Measurements from ENCODE around the gene USP53. TPM values are rescaled to one million over a fixed set of nuclear protein-coding genes. Genes with fewer than 3 reads are reported as not detected.

Gene USP53
- total and polyA plus RNA-seq, 2 of the 13 experiments (the other 11 are each of a cell fraction or from before 2014, with no cell fraction given): 5.3 to 8.1 TPM

GRCh38 chr4:119229908-119230687 lies 17.6 kb downstream of the USP53 start:
- in situ Hi-C loops (cut with HindIII; ENCODE audit: extremely low pct_ligation_motif_present, low pct_unique_long_range_greater_than_20kb) (no loop called here), intact Hi-C loops (cut with micrococcal nuclease; ENCODE audit: unreplicated experiment) (no loop called here)
- POLR2A ChIA-PET: no interaction called here
- over 99% methylated on average over 4 of the region's 4 CpGs for WGBS (ENCODE audit: low lambda C conversion rate)
- peaks cover 0 to 3% of the 10 kb centered on the region in 2 experiments; a peak in 1 of 5 replicates for H3K36me3 ChIP-seq (replicated peaks in 1 of 2; ENCODE audit: control insufficient read depth in 1 of 2, insufficient read depth in 2 of 2, low read length in 2 of 2)
- no peak overlapping the region for H3K9ac ChIP-seq (ENCODE audit: insufficient read depth, low read depth, low read length)
- BruUV-seq (replicated peaks): no TSS peak
- no peak overlapping the region for H3K4me3 ChIP-seq (replicated peaks in 1 of 3; ENCODE audit: insufficient read depth in 1 of 3, low read depth in 2 of 3, low read length in 3 of 3)
- ATAC-seq (no peak), DNase-seq (ENCODE audit: low spot score) (no peak), FAIRE-seq (no peak)
- no peaks in the 10 kb centered on the region for H3K4me1 ChIP-seq (ENCODE audit: insufficient read depth, low read length)
- no peak overlapping the region for H3K27ac ChIP-seq (ENCODE audit: extremely low read length, insufficient read depth, low read length)
- no peaks in the 10 kb centered on the region for H4K20me1 ChIP-seq (ENCODE audit: insufficient read depth, low read length)
- H3K4me2 ChIP-seq (ENCODE audit: low read depth, low read length): no peak overlapping the region
- CTCF ChIA-PET (ENCODE audit: low intra/inter-chr PET ratio, low total read pairs): no interaction called here
- H3K79me2 ChIP-seq (ENCODE audit: insufficient read depth, low read length): no peaks in the 10 kb centered on the region
- H2AFZ ChIP-seq (ENCODE audit: low read length): no peak overlapping the region
- no peaks in the 10 kb centered on the region for H3K9me3 ChIP-seq (ENCODE audit: low read length)
- TF ChIP-seq ELF4 (CRISPR knock-in tag; IDR thresholded peaks at IDR 0.05; ENCODE audit: borderline replicate concordance) (no peak), ZNF879 (CRISPR knock-in tag; IDR thresholded peaks at IDR 0.05) (no peak), ZBTB21 (CRISPR knock-in tag; IDR thresholded peaks at IDR 0.05) (no peak), TBL1XR1 (IDR thresholded peaks at IDR 0.05; ENCODE audit: borderline replicate concordance, low read length, partially characterized antibody) (no peak), GFI1 (CRISPR knock-in tag; IDR thresholded peaks at IDR 0.05; ENCODE audit: borderline replicate concordance) (no peak), PCBP1 (IDR thresholded peaks at IDR 0.05; ENCODE audit: borderline replicate concordance, low read depth, low read length) (no peak), SATB2 (CRISPR knock-in tag; IDR thresholded peaks at IDR 0.05) (no peak), SIN3A (IDR thresholded peaks at IDR 0.05; ENCODE audit: borderline replicate concordance, low read depth, low read length) (no peak), ZSCAN30 (CRISPR knock-in tag; IDR thresholded peaks at IDR 0.05) (no peak), SRF (IDR thresholded peaks at IDR 0.05; ENCODE audit: low read depth, low read length) (no peak), HES4 (CRISPR knock-in tag; IDR thresholded peaks at IDR 0.05; ENCODE audit: borderline replicate concordance) (no peak), RARA (CRISPR knock-in tag; IDR thresholded peaks at IDR 0.05) (no peak), ZNF703 (CRISPR knock-in tag; IDR thresholded peaks at IDR 0.05; ENCODE audit: borderline replicate concordance) (no peak), ADNP (CRISPR knock-in tag; IDR thresholded peaks at IDR 0.05) (no peak), ASH2L (IDR thresholded peaks at IDR 0.05; ENCODE audit: insufficient read length, low read depth, low read length) (no peak), FOXP1 (IDR thresholded peaks at IDR 0.05) (no peak), FOXP1 (CRISPR knock-in tag; IDR thresholded peaks at IDR 0.05) (no peak)
- TF ChIP-seq, protein P1, sequence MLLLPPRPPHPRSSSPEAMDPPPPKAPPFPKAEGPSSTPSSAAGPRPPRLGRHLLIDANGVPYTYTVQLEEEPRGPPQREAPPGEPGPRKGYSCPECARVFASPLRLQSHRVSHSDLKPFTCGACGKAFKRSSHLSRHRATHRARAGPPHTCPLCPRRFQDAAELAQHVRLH (CRISPR knock-in tag; IDR thresholded peaks at IDR 0.05; ENCODE audit: borderline replicate concordance, low read depth): no peak
- TF ChIP-seq, protein P2, sequence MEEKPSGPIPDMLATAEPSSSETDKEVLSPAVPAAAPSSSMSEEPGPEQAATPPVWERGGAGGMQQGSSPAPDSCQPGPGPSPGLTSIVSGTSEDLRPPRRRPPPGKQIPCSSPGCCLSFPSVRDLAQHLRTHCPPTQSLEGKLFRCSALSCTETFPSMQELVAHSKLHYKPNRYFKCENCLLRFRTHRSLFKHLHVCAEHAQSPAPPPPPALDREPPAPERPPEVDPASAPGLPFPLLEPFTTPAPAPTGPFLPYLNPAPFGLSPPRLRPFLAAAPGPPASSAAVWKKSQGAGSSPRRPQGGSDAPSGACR (CRISPR knock-in tag; IDR thresholded peaks at IDR 0.05): no peak
- no peaks in the 10 kb centered on the region for H3K27me3 ChIP-seq (ENCODE audit: control insufficient read depth in 1 of 2, insufficient read depth in 2 of 2, low read length in 2 of 2)
